PC-9 (cell line): Measurements from ENCODE around the gene ARSG.
A peak's percentile ranks its signal among the peaks of the same experiment; 100 is the strongest.

Source experiments
- CTCF ChIP-seq: fragments of 200-600 bp; sonication (generic); conservative IDR thresholded peaks from 2 replicates; pipeline ENCODE4 v1.6.1; 2017; ENCODE audit warnings: mixed run types, antibody characterized with exemption, mild to moderate bottlenecking, moderate library complexity
- EZH2 ChIP-seq: fragments of 200-600 bp; sonication (generic); IDR thresholded peaks from 2 replicates; pipeline ENCODE4 v1.8.0; 2017; ENCODE audit warnings: antibody characterized with exemption, low read depth

- peak; percentile 91 for TF ChIP-seq CTCF
- no peak for TF ChIP-seq EZH2
Measured at GRCh38 chr17:68398691-68399637, 107.7 kb downstream of the ARSG start.
